ENCODE results near the gene AIG1.

- TF ChIP-seq POLR2A (IDR thresholded peaks at IDR 0.05; ENCODE audit: low read depth, low read length): no peak
- no peak for TF ChIP-seq CTCF (conservative IDR thresholded peaks at IDR 0.05; ENCODE audit: low read depth, low read length)
- TF ChIP-seq BHLHE40 (IDR thresholded peaks at IDR 0.05; ENCODE audit: low read depth, low read length): no peak
- TF ChIP-seq MAZ (IDR thresholded peaks at IDR 0.05; ENCODE audit: borderline replicate concordance, low read depth, low read length): no peak
These were observed 118.4 kb downstream of the AIG1 start for GRCh38 chr6:143179096-143179495.
